Left lung (tissue), 10 donors: ENCODE results near the gene VWC2L. TPM values are rescaled to one million over a fixed set of nuclear protein-coding genes. Genes with fewer than 3 reads are reported as not detected.

Experiments
- ATAC-seq: fragments of 200-7000 bp; cut with Tn5 transposase; one replicate; pipeline ENCODE4 v1.9.1; 2020; ENCODE audit warnings: moderate library complexity
- DNase-seq, 4 donors: peaks; one replicate each; pipeline ENCODE4 v3.0.0-alpha.2; 2013 to 2020
- H3K27ac ChIP-seq, 2 donors: fragments of 200-600 bp; sonication (generic) in 1 of 2; one replicate each; pipeline versions ENCODE4 v1.5.0 to v1.8.0; 2020 to 2021
- H3K27me3 ChIP-seq, 2 donors: fragments of 200-600 bp; sonication (generic) in 1 of 2; one replicate each; pipeline versions ENCODE4 v1.5.0 to v1.8.0; 2020 to 2021
- H3K36me3 ChIP-seq, 2 donors: fragments of 200-600 bp; sonication (generic) in 1 of 2; one replicate each; pipeline versions ENCODE4 v1.5.0 to v1.8.0; 2020 to 2021
- H3K4me1 ChIP-seq, 2 donors: fragments of 200-600 bp; one replicate each; pipeline ENCODE4 v1.8.0; 2021
- H3K4me3 ChIP-seq, 2 donors: fragments of 200-600 bp; sonication (generic) in 1 of 2; one replicate each; pipeline versions ENCODE4 v1.5.0 to v1.8.0; 2020 to 2021; ENCODE audit warnings: mild to moderate bottlenecking in 1 of 2
- H3K9me3 ChIP-seq, 2 donors: fragments of 200-600 bp; sonication (generic) in 1 of 2; one replicate each; pipeline versions ENCODE4 v1.5.0 to v1.8.0; 2020 to 2021
- intact Hi-C, 2 donors: fragments of 100-400 bp; cut with DNase I; formaldehyde crosslinking; loops; one replicate each; pipeline versions ENCODE4 v1.11.2 to v1.14.2; 2022
- polyA plus RNA-seq, 6 donors: library from polyadenylated mRNA; unstranded; fragments of 120-200 nt; gene quantifications; one replicate each; pipeline ENCODE4 v1.2.1, GENCODE V29; 2013; ENCODE audit not compliant: insufficient read length in 6 of 6
- total RNA-seq, 2 donors: library from RNA; stranded (reverse); fragmentation: NEBNext Ultra II Directional; extraction: Animal tissue kit (Norgen Biotek cat#: 25700); gene quantifications; one replicate each; pipeline ENCODE4 v1.2.1, GENCODE V29; 2021
- TF ChIP-seq, protein P1 (sequence below), 2 donors: fragments of 200-600 bp; sonication (generic) in 1 of 2; IDR thresholded peaks; one replicate each; pipeline versions ENCODE4 v1.5.0 to v1.8.0; 2021; ENCODE audit warnings: antibody characterized with exemption in 2 of 2
- donor health status: DM: no; HTN: yes; CAD: no.
- donor health status: DM: no; HTN: no; CAD: no.

The VWC2L gene
- total and polyA plus RNA-seq, 8 donors, result 0.06 TPM; not detected in 6

DNA sequence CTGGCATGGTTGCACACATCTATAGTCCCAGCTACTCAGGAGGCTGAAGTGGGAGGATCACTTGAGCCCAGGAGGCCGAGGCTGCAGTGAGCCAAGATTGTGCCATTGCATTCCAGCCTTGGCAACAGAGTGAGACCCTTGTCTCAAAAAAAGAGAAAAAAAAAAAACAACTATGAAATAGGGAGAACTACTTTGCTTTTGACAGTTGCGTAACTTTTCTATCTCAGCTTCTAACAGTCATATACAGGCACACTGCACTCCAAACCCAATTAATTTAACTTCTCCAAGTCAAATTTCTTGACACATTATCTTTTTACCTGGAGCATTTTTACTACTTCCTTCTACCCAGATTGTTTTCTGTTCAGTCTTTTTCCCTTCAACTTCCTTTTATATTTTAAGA lies 24.1 kb upstream of the VWC2L start:
- DNase-seq, result no peak
- Histone ChIP-seq H3K9me3 (peaks cover 0 to 6% of the 10 kb centered on the region in 2 donors), H3K27ac (no peak overlapping the region), H3K36me3 (no peaks in the 10 kb centered on the region), H3K4me1 (no peaks in the 10 kb centered on the region), H3K4me3 (no peak overlapping the region), H3K27me3 (no peaks in the 10 kb centered on the region)
- ATAC-seq, result no peak
- TF ChIP-seq, protein P1, sequence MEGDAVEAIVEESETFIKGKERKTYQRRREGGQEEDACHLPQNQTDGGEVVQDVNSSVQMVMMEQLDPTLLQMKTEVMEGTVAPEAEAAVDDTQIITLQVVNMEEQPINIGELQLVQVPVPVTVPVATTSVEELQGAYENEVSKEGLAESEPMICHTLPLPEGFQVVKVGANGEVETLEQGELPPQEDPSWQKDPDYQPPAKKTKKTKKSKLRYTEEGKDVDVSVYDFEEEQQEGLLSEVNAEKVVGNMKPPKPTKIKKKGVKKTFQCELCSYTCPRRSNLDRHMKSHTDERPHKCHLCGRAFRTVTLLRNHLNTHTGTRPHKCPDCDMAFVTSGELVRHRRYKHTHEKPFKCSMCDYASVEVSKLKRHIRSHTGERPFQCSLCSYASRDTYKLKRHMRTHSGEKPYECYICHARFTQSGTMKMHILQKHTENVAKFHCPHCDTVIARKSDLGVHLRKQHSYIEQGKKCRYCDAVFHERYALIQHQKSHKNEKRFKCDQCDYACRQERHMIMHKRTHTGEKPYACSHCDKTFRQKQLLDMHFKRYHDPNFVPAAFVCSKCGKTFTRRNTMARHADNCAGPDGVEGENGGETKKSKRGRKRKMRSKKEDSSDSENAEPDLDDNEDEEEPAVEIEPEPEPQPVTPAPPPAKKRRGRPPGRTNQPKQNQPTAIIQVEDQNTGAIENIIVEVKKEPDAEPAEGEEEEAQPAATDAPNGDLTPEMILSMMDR (IDR thresholded peaks at IDR 0.05), result no peak
- intact Hi-C loops, result no loop called here

DNA sequence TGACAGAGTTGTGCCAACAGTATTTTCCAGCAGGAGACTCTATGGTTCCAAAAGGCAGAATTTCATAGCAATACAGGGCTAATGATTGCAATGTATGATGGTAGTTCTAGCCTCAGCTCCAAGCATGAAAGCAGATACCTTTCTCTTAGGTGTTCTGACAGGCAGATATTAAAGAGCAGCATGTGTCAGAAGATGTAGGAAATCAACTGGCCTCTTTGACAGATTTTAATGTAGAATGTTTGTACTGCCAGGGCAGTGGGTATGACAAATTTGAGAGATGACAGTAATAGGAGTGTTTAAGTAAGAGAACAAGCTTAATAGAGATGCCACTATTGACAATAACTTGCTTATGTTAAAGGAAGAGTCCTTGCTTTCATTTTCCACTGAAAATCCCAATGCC lies 21.5 kb upstream of the VWC2L start:
- H3K4me1 ChIP-seq, result no peaks in the 10 kb centered on the region
- ATAC-seq, result no peak
- no peaks in the 10 kb centered on the region for H3K36me3 ChIP-seq
- H3K27me3 ChIP-seq, result no peaks in the 10 kb centered on the region
- TF ChIP-seq, protein P1 (IDR thresholded peaks at IDR 0.05), result no peak
- intact Hi-C loops, result no loop called here
- H3K9me3 ChIP-seq, result peaks cover 0 to 6% of the 10 kb centered on the region in 2 donors
- no peak overlapping the region for H3K4me3 ChIP-seq
- DNase-seq, result no peak
- no peak overlapping the region for H3K27ac ChIP-seq

DNA sequence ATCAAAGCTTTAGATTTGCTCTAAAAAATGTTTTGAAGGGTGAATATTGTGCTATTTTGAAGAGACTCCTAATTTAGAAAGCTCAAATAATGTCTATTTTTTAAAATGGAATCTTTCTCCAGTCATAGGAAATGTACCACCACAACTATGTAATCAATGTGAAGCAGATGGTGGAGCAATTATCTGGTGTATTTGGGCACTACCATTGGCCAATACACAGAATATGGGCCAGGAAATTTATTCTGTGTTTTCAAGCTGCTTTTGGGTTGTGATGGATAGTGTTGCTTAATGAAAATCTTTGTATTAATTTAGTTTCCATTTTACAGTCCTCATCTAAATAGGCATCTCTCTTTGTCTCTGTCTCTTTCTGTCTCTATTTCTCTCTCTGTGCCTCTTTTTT lies 17.1 kb upstream of the VWC2L start:
- intact Hi-C loops, result no loop called here
- no peak for DNase-seq
- H3K9me3 ChIP-seq, result peaks cover 0 to 2% of the 10 kb centered on the region in 2 donors

DNA sequence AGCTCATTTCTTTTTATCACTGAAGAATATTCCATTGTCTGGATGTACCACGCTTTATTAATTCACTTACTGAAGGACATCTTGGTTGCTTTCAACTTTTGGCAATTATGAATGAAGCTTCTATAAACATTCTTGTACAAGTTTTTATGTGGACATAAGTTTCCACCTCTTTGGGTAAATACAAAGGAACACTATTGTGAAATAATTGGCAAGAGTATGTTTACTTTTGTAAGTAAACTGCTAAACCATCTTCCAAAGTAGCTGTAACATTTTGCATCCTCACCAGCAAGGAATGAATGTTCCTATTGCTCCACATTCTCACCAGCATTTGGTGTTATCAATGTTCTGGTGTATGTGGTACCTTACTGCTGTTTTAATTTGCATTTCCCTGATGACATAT lies 15.8 kb upstream of the VWC2L start:
- TF ChIP-seq, protein P1 (IDR thresholded peaks at IDR 0.05), result no peak
- no peak overlapping the region for H3K4me3 ChIP-seq
- H3K27me3 ChIP-seq, result no peaks in the 10 kb centered on the region
- ATAC-seq (no peak), DNase-seq (no peak)
- peaks cover 0 to 2% of the 10 kb centered on the region in 2 donors for H3K9me3 ChIP-seq
- intact Hi-C loops, result no loop called here
- no peaks in the 10 kb centered on the region for H3K36me3 ChIP-seq
- H3K4me1 ChIP-seq, result no peaks in the 10 kb centered on the region
- no peak overlapping the region for H3K27ac ChIP-seq

More for the DNA sequence above, 17.1 kb upstream of the VWC2L start:
- H3K36me3 ChIP-seq, result no peaks in the 10 kb centered on the region
- ATAC-seq, result no peak
- H3K4me3 ChIP-seq, result no peak overlapping the region
- no peaks in the 10 kb centered on the region for H3K27me3 ChIP-seq
- H3K4me1 ChIP-seq, result no peaks in the 10 kb centered on the region
- TF ChIP-seq, protein P1 (IDR thresholded peaks at IDR 0.05), result no peak
- H3K27ac ChIP-seq, result no peak overlapping the region

DNA sequence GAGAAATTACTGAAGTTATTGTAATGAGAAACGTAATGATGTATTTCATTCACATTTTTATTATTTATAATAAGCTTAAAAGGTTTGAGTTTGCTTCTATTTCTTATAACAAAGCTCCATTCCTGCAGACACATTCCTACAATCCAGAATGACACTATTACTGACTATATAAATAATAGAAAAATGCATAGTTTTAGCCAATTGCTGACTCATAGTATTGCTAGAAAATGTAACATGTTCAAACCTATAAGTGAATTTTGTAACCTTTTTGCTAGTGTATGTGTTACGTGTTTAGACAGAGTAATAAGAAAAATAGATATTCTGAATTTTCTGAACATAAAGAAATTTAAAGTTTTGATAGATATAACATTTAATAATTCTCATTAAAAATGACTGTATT lies 9.3 kb upstream of the VWC2L start:
- intact Hi-C loops, result no loop called here
- TF ChIP-seq, protein P1 (IDR thresholded peaks at IDR 0.05), result no peak
- no peaks in the 10 kb centered on the region for H3K9me3 ChIP-seq
- no peak overlapping the region for H3K4me3 ChIP-seq
- H3K27ac ChIP-seq, result no peak overlapping the region
- H3K36me3 ChIP-seq, result no peaks in the 10 kb centered on the region
- ATAC-seq (no peak), DNase-seq (no peak)
- no peaks in the 10 kb centered on the region for H3K4me1 ChIP-seq
- H3K27me3 ChIP-seq, result no peaks in the 10 kb centered on the region
